Esophagus squamous epithelium (tissue), 4 donors: ENCODE measurements around the gene CACNA1H.

ENCODE experiments used
- CTCF ChIP-seq, 6 experiments: fragments of 450-650 bp in 4 of 6; fragments of 200-600 bp in 2 of 6; sonication (generic) in 2 of 6; IDR thresholded peaks; one replicate each; pipeline ENCODE4 v1.5.1; 2016 to 2019; ENCODE audit warnings: antibody characterized with exemption in 6 of 6, mild to moderate bottlenecking in 4 of 6, moderate library complexity in 4 of 6
- POLR2A ChIP-seq, 4 donors: fragments of 450-650 bp; IDR thresholded peaks; one replicate each; pipeline ENCODE4 v1.6.1; 2017; ENCODE audit warnings: antibody characterized with exemption in 4 of 4, mild to moderate bottlenecking in 4 of 4, moderate library complexity in 3 of 4

GRCh38 chr16:1130382-1130781, 22.5 kb upstream of the CACNA1H start:
- no peak for TF ChIP-seq CTCF (IDR thresholded peaks at IDR 0.05)
- TF ChIP-seq POLR2A (IDR thresholded peaks at IDR 0.05), result no peak
